GM12864 (cell line): ENCODE results near the gene GDNF.

Source experiments
- DNase-seq: peaks from one replicate; pipeline ENCODE4 v3.0.0-alpha.2; 2011; ENCODE audit warnings: low read depth
- H3K4me3 ChIP-seq: 2 replicates; pipeline ENCODE4 v1.5.1; 2011; ENCODE audit warnings: mild to moderate bottlenecking, low read depth, low read length, control low read depth
- TF ChIP-seq, protein P1 (sequence below): IDR thresholded peaks from 2 replicates; pipeline ENCODE4 v1.5.1; 2011; ENCODE audit warnings: low read depth, mild to moderate bottlenecking, moderate library complexity, low read length, control low read depth, inconsistent platforms; ENCODE audit errors: missing control alignments

GDNF gene

DNA sequence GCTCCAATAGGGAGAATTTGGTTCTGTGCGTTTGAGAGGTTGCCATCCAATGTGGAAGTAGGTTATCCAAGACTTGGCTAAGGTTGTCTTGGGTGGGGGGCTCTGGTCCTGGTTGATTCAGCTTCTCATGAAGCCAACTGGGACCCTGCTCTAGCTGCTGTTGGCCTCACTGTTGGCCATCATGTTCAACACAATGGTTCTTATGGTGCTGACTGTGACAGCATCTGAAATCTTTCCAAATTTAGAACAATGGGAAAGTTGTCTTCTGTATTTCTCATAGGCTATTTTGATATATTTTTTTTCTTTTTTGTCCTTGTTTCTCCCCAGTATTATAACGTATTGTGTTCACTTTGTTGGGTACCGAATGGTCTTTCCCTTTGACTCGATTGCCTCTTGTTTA, 71.9 kb downstream of the GDNF start:
- DNase-seq, result no peak
- H3K4me3 ChIP-seq, result no peak overlapping the region
- TF ChIP-seq, protein P1, sequence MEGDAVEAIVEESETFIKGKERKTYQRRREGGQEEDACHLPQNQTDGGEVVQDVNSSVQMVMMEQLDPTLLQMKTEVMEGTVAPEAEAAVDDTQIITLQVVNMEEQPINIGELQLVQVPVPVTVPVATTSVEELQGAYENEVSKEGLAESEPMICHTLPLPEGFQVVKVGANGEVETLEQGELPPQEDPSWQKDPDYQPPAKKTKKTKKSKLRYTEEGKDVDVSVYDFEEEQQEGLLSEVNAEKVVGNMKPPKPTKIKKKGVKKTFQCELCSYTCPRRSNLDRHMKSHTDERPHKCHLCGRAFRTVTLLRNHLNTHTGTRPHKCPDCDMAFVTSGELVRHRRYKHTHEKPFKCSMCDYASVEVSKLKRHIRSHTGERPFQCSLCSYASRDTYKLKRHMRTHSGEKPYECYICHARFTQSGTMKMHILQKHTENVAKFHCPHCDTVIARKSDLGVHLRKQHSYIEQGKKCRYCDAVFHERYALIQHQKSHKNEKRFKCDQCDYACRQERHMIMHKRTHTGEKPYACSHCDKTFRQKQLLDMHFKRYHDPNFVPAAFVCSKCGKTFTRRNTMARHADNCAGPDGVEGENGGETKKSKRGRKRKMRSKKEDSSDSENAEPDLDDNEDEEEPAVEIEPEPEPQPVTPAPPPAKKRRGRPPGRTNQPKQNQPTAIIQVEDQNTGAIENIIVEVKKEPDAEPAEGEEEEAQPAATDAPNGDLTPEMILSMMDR, result no peak

DNA sequence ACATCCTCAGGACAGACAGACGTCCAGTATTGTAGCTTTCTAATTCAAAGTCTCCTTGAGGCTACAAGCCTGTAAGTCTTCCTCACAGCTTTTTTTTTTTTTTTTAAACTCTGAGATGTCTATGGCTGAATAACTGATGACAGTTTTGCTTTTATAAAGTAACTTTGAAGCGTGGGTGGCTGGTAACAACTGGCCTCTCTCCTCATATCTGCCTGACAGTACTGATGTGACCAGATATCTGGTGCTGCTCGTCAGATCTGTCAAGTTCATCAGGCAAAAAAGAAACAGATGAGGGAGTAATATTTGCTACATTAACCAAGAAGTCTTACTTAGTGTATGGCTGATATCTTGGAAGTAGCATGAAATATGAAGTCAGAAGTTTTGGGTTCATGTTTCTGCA, 72.6 kb downstream of the GDNF start:
- DNase-seq, result no peak
- no peak overlapping the region for H3K4me3 ChIP-seq
- TF ChIP-seq, protein P1, result no peak
